ENCODE data around the gene TPD52L1.

The TPD52L1 gene

DNA sequence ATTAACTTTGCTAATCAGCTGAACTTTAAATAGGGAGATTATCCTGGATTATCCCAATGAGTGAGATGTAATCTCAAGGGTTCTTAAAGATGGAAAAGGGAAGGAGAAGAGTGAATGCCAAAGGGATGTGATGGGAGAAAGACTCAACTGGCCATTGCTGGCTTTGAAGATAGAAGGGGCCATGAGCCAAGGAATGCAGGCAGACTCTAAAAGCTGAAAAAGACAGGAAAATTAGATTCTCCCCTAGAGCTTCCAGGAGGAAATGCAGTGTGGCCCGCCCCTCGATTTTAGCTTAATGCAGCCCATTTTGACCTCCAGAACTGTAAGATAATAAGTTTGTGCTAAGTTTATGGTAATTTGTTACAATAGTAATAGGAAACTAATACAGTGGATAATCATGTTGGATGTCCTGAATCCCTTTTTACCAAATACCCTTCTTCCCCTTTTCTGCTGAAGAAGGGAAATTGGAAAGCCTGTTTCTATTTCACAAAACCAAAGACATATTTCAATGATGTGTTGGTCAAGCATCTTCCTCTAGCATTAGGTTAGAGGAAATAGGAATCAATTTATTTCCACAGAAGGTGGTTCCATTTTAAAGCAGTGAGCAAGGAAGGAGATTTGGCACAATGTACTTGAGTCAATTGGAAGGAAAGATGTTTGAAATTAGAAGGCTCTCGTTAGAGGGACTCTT lies 151.5 kb downstream of the TPD52L1 start:
- no peak for DNase-seq (ENCODE audit: low read depth in 2 of 2)

DNA sequence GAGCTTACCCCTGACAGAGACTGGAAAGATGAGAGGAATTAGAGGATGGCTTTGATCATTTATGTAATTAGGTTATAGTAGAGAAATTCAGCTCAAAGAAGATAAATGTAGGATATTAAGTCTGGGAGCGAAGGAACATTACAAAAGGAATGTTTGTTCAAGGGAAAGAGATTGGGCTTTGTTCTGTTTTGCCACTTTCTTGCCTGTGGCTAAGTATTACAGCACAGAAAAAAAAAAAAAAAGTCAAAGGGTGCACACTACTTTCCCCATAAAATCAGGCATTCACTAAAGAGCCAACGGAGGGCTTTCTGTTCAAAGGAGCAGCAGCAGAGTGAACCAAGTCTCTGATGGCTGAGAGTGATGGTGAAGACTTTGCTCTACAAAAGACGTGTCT lies 153.2 kb downstream of the TPD52L1 start:
- no peak for DNase-seq (ENCODE audit: low read depth in 2 of 2)

DNA sequence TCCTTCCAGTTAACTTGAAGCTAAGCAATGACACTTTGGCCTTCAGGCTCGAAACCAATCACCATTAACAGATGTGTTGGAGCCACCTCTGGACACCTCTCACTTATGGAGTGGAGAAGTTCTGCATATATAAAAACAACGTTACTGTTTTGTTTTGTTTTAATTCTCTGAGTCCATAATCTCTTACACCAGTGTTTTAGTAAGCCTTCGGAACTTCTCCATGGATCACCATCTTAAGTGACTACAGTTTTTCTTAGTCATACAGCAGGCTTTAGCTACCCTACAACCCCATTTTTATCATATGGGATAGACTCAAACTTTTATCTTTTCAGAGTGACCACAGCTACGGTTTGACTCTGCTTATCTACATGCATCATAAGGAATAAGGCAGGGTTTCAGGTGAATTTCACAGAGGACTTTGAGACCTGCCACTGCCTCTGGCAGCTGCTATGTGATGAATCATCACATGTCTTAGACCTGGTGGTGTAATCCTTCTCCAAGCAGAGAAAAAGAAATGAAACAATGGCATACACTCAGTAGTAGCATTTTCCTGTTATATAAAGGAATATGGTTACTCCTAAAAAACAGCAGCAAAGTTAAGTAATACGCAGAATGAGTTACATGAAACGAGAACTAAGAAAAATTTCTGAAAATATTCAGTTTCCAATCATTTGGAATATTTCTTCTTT lies 153.7 kb downstream of the TPD52L1 start:
- no peak for DNase-seq (ENCODE audit: low read depth in 2 of 2)

DNA sequence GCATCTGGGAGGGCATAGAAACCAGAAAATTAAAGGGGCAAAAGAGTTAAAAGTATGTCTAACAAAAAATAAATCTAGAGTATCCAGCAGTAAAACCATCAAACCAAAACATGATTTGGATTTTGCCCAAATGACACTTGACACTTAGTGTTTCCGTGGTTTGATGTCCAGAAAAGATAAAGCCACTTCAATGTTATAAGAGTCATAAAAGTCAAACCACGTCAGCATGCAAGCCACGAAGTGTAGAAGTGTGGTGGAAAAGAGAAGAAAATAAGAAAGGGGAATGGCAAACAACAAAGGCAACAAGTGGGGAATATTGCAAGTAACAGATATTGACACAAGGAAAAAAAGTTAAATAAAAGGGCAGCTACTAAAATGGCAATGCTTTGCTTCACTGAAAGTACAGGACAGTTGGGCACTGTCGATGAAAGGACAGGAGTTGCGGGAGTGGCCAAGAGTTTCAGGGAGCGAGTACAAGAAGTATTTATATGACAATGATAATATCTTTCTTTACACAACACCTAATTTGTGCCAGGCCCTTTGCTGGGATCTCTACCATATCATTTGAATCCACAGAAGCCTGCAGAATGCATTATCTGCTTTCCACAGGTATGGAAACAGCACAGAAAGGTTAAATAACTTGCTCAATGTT lies 154.5 kb downstream of the TPD52L1 start:
- DNase-seq (ENCODE audit: low read depth in 2 of 2), result no peak

DNA sequence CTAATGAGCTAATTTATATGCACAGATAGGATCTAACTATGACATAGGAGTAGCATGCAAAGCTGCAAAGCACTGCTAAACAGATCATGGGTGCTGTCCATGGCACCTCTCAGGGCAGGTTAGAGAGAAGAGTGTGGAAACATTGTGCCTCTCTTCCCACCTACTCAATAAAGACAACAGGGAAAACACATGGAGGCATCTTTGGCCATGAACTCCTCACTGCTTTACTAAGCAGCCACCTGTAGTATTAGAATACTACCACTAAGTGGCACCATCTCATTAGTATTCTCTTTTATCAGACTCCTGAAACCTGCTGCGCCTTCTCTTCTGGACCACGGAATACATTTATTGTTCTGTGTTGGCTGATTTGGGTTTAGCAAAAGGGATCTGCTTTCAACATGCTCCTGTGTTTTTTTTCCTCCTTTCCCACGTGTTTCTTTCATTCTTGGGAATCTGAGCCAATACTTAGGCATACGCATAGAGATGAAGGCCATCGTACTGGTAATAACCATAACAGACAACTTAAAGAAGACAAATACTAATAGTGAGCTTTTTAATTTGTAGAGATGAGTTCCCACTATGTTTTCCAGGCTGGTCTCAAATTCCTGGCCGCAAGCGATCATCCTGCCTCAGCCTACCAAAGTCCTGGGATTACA lies 157.5 kb downstream of the TPD52L1 start:
- no peak for DNase-seq (ENCODE audit: low read depth in 2 of 2)

DNA sequence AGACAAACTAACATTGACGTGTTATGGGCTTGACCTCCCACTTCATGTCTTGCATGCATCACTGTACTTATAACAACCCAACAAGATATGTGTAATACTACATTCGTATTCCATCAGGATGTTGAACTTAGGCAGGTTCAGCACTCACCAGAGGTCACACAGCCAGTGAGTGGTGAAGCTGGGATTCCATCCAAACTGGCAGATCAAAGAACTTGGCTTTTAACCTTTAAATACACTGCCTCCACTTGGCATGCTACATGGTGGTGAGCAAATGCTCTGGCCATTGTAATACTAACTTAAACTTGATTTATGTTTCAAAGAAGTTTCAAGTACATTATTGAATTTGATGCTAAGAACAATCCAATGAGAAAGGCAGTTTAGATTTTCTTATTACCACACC lies 158.9 kb downstream of the TPD52L1 start:
- no peak for DNase-seq (ENCODE audit: low read depth in 2 of 2)

DNA sequence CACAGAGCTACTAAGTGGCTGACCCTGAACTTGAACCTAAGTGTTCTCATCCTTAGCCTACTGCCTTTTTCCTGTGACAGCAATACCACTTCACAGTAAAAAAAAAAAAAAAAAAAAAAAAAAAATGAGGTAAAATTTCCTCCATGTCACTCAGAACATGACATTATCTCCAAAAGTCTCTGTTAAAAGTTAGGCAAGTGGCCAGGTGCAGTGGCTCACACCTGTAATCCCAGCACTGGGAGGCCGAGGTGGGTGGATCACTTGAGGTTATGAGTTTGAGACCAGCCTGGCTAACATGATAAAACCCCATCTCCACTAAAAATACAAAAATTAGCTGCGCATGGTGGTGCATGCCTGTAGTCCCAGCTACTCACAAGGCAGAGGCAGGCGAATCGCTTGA lies 159.4 kb downstream of the TPD52L1 start:
- DNase-seq (ENCODE audit: low read depth in 2 of 2), result no peak
